Hypothalamus (tissue), 51 donors: ENCODE data around the gene PCDHB9.
"Not testable (repeated sequence)": the region's sequence is repeated elsewhere in the genome, so short reads cannot be mapped to it uniquely, and the experiment has no call there.

Source experiments
- DNase-seq, 51 donors: peaks; one replicate each; lab custom pipeline; 2025; lab: John Stamatoyannopoulos, UW

PCDHB9 gene

DNA sequence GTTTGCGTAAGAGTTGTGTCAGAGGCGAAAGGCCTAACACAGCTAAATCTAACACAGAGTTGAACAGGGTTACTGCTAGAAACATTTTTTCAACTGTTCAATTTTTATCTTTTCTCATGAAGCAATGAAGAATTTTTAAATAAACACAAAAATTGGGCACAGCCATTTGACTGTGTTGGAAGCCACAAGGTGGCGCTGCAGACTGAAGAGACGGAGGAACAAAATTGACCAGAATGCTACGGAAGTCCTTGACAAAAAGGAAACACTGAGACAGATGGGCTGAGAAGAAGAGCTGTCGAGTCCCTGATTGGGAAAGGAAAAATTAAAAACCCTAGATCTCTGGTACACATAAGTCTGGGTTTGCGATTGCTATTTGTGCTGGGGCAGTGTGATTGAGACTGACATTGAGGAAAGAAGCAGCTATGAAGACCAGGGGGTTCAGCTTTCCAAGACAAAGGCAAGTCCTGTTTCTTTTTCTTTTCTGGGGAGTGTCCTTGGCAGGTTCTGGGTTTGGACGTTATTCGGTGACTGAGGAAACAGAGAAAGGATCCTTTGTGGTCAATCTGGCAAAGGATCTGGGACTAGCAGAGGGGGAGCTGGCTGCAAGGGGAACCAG, at the start of gene PCDHB9:
TSS of gene PCDHB9 (plus strand) at position 265 of the 616 bp plus-strand sequence. CDS start at position 423, 158 bp downstream.
- DNase-seq, result peak in 1 of 51 donors; percentile 15

DNA sequence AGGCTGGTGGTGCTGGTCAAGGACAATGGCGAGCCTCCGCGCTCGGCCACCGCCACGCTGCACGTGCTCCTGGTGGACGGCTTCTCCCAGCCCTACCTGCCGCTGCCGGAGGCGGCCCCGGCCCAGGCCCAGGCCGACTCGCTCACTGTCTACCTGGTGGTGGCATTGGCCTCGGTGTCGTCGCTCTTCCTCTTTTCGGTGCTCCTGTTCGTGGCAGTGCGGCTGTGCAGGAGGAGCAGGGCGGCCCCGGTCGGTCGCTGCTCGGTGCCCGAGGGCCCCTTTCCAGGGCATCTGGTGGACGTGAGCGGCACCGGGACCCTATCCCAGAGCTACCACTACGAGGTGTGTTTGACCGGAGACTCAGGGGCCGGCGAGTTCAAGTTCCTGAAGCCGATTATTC, 49.6 kb upstream of the PCDHB9 start:
- not testable (repeated sequence) for DNase-seq

DNA sequence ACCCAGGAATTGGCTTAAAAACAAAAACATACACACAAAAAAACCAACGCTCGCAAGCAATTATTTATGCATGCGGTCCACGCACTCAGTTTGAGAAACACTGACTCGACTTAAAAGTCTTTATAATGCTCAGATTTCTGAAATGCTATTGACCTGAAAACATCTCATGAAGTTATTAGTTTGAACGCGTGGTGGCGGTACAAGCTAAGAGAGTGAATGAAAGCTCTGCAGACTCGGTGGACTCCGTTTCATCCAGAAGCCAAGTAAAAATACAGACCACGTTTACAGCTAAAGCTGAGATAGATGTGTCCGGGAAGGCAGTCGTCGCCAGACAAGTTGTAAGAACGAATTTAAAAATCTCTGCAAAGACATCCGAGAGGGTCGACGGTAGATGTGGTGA, 37.1 kb upstream of the PCDHB9 start, which contains the start of gene PCDHB6:
TSS of gene PCDHB6 (plus strand) at position 246 of the 400 bp plus-strand sequence. CDS start 201 bp downstream, outside the sequence.
- peak in 1 of 51 donors; percentile 2 for DNase-seq

DNA sequence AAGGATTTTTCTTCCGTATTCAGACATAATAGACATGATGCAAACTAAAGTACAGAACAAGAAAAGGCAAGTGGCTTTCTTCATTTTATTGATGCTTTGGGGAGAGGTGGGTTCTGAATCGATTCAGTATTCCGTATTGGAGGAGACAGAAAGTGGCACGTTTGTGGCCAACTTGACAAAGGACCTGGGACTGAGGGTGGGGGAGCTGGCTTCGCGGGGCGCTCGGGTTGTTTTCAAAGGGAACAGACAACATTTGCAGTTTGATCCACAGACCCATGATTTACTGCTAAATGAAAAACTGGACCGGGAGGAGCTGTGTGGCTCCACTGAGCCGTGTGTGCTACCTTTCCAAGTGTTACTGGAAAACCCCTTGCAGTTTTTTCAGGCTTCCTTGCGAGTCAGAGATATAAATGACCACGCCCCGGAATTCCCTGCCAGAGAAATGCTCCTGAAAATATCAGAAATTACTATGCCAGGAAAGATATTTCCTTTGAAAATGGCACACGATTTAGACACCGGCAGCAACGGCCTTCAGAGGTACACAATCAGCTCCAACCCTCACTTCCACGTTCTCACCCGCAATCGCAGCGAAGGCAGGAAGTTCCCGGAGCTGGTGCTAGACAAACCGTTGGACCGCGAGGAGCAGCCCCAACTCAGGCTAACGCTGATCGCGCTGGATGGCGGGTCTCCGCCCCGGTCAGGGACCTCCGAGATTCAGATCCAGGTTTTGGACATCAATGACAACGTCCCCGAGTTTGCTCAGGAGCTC, 36.6 kb upstream of the PCDHB9 start:
- no peak for DNase-seq

DNA sequence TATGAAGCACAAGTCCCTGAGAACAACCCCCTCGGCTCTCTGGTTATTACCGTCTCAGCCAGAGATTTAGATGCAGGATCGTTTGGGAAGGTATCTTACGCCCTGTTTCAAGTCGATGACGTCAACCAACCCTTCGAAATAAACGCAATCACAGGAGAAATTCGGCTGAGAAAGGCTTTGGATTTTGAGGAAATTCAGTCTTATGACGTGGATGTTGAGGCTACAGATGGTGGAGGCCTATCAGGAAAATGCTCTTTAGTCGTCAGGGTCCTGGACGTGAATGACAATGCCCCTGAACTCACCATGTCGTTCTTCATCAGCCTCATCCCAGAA, 36.0 kb upstream of the PCDHB9 start:
- no peak for DNase-seq

DNA sequence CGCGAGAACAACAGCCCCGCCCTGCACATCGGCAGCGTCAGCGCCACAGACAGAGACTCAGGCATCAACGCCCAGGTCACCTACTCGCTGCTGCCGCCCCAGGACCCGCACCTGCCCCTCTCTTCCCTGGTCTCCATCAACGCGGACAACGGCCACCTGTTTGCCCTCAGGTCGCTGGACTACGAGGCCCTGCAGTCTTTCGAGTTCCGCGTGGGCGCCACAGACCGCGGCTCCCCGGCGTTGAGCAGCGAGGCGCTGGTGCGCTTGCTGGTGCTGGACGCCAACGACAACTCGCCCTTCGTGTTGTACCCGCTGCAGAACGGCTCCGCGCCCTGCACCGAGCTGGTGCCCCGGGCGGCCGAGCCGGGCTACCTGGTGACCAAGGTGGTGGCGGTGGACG, 35.3 kb upstream of the PCDHB9 start:
- DNase-seq, result not testable (repeated sequence)

DNA sequence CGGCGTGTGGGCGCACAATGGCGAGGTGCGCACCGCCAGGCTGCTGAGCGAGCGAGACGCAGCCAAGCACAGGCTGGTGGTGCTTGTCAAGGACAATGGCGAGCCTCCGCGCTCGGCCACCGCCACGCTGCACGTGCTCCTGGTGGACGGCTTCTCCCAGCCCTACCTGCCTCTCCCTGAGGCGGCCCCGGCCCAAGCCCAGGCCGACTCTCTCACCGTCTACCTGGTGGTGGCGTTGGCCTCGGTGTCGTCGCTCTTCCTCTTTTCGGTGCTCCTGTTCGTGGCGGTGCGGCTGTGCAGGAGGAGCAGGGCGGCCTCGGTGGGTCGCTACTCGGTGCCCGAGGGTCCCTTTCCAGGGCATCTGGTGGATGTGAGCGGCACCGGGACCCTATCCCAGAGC, 34.9 kb upstream of the PCDHB9 start:
- not testable (repeated sequence) for DNase-seq

DNA sequence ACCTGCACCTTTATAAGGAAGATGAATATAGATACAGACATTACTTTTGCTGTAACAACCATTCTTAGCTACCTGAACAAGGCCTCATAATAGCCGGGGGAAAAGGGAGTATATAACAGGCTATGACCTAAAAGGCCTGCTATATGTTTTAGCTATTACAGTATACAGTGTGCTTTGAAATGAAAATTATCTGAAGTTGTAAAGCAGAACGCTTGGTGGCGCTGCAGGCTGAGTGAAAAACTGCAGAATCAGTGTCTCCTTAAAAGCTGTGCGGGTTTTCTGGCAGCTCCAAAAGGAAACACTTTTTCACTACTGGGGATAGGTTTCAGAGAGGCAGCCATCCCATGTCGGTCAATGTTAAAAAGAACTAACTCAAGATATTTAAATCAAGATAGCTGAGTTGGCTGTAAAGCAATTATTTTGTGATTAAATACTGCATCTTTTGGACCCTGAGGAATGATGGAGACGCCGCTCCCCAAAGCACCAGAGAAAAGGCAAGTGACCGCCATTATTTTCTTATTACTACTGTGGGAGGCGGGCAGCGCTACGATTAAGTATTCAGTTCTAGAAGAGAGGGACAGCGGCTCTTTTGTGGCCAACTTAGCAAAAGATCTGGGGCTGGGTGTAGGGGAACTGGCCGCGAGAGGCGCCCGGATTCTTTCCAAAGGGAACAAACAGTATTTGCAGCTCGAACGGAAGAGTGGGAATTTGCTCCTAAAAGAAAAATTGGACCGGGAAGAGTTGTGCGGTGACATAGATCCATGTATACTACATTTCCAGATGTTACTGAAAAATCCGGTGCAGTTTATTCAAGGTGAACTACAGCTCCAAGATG, 31.2 kb upstream of the PCDHB9 start:
- no peak for DNase-seq

DNA sequence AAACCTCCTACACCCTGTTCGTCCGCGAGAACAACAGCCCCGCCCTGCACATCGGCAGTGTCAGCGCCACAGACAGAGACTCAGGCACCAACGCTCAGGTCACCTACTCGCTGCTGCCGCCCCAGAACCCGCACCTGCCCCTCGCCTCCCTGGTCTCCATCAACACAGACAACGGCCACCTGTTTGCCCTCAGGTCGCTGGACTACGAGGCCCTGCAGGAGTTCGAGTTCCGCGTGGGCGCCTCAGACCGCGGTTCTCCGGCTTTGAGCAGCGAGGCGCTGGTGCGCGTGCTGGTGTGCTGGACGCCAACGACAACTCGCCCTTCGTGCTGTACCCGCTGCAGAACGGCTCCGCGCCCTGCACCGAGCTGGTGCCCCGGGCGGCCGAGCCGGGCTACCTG, 29.6 kb upstream of the PCDHB9 start:
- not testable (repeated sequence) for DNase-seq

DNA sequence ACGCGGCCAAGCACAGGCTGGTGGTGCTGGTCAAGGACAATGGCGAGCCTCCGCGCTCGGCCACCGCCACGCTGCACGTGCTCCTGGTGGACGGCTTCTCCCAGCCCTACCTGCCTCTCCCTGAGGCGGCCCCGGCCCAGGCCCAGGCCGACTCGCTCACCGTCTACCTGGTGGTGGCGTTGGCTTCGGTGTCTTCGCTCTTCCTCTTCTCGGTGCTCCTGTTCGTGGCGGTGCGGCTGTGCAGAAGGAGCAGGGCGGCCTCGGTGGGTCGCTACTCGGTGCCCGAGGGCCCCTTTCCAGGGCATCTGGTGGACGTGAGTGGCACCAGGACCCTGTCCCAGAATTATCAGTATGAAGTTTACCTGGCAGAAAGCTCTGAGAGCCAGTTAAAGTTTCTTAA, 29.1 kb upstream of the PCDHB9 start:
- not testable (repeated sequence) for DNase-seq

DNA sequence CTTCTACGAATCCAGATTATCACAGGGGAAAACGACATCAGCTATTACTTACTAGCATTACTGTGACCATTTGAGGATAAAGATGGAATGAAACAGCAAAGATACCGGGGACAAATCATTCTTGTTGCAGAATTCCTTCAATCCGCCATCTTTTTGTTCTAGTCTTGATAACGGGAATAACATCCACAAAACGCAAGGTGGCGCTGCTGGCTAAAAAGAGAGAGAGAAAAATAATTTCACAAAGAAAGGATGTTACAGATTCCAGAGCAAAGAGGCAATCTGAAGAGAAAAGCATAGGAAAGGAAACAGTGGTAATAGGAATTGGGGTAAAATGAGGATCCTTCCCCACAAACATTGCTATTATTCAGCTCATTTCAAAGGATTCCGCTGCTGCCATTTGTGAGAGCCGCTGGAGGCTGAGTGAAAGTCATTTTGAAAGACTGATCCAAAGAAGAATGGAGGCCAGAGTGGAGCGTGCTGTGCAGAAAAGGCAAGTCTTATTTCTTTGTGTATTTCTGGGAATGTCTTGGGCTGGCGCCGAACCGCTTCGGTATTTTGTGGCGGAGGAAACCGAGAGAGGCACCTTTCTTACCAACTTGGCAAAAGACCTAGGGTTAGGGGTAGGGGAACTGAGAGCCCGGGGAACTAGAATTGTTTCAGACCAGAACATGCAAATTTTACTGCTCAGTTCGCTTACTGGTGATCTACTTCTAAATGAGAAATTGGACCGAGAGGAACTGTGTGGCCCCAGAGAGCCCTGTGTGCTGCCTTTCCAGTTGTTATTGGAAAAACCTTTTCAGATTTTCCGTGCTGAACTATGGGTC, 14.4 kb upstream of the PCDHB9 start, which contains the start of gene PCDHB7:
TSS of gene PCDHB7 (plus strand) at position 264 of the 824 bp plus-strand sequence. CDS start at position 456, 192 bp downstream.
- DNase-seq, result peak in 7 of 51 donors; percentile 10 to 23 (median 16)

DNA sequence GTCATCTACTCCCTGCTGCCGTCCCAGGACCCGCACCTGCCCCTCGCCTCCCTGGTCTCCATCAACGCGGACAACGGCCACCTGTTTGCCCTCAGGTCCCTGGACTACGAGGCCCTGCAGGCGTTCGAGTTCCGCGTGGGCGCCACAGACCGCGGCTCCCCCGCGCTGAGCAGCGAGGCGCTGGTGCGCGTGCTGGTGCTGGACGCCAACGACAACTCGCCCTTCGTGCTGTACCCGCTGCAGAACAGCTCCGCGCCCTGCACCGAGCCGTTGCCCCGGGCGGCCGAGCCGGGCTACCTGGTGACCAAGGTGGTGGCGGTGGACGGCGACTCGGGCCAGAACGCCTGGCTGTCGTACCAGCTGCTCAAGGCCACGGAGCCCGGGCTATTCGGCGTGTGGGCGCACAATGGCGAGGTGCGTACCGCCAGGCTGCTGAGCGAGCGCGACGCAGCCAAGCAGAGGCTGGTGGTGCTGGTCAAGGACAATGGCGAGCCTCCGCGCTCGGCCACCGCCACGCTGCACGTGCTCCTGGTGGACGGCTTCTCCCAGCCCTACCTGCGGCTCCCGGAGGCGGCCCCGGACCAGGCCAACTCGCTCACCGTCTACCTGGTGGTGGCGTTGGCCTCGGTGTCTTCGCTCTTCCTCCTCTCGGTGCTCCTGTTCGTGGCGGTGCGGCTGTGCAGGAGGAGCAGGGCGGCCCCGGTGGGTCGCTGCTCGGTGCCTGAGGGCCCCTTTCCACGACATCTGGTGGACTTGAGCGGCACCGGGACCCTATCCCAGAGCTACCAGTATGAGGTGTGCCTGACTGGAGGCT, 12.5 kb upstream of the PCDHB9 start:
- not testable (repeated sequence) for DNase-seq

DNA sequence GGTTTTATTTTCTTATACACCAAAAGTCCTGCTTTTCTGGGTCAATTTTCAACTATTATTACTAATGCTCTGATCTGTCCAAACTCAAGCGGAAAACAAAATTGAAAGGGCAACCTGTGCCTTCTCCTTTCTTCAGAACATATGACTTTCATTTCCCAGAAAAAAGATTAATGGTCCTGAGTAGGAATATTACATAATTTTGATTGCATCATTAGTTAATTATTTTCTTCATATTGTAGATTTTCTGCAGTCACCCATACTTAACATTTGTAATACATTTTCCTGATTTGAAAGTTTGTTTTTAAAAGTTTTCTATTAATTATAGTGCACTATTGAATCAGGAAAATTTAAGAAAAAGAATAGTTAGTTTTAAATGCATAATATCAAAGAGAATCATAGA, 11.0 kb upstream of the PCDHB9 start:
- DNase-seq, result no peak

DNA sequence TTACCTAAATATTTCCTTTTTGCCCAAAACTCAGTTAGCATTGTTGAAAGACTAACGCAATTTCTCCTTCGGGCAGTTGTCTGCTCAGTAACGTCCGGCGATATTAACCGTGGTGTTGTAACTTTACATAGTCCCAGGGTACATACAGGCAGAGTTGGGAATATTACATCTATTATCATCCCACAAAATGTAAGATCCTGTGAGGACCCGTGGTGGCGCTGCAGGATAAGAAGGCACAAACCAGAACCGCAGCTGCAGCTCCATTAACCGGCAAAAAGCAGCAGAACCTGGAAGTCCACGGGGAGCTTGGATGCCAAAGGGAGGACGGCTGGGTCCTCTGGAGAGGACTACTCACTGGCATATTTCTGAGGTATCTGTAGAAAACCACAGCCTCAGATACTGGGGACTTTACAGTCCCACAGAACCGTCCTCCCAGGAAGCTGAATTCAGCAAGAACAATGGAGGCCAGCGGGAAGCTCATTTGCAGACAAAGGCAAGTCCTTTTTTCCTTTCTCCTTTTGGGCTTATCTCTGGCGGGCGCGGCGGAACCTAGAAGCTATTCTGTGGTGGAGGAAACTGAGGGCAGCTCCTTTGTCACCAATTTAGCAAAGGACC, 9.3 kb upstream of the PCDHB9 start, which contains the start of gene PCDHB8:
TSS of gene PCDHB8 (plus strand) at position 214 of the 615 bp plus-strand sequence. CDS start at position 459, 245 bp downstream.
- DNase-seq, result not testable (repeated sequence)

DNA sequence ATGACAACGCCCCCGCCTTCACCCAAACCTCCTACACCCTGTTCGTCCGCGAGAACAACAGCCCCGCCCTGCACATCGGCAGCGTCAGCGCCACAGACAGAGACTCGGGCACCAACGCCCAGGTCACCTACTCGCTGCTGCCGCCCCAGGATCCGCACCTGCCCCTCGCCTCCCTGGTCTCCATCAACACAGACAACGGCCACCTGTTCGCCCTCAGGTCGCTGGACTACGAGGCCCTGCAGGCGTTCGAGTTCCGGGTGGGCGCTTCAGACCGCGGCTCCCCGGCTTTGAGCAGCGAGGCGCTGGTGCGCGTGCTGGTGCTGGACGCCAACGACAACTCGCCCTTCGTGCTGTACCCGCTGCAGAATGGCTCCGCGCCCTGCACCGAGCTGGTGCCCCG, 7.6 kb upstream of the PCDHB9 start:
- not testable (repeated sequence) for DNase-seq

DNA sequence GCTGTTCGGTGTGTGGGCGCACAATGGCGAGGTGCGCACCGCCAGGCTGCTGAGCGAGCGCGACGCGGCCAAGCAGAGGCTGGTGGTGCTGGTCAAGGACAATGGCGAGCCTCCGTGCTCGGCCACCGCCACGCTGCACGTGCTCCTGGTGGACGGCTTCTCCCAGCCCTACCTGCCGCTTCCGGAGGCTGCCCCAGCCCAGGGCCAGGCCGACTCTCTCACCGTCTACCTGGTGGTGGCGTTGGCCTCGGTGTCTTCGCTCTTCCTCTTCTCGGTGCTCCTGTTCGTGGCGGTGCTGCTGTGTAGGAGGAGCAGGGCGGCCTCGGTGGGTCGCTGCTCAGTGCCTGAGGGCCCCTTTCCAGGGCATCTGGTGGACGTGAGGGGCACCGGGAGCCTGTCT, 7.1 kb upstream of the PCDHB9 start:
- DNase-seq, result not testable (repeated sequence)

DNA sequence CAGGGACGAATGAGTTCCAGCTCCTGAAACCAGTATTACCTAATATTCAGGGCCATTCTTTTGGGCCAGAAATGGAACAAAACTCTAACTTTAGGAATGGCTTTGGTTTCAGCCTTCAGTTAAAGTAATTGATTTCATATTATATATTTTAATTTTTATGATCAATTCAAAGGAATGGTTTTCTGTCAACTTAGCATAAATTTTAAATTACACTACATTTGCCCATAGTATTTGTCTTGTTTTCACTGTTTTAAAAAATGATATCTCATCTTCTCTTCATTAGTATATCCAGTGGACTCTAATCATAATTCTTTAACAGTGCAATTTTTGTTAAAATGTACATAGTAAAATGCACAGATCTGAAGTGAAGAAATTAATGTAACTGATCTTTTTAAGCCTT, 6.6 kb upstream of the PCDHB9 start:
- DNase-seq, result no peak

DNA sequence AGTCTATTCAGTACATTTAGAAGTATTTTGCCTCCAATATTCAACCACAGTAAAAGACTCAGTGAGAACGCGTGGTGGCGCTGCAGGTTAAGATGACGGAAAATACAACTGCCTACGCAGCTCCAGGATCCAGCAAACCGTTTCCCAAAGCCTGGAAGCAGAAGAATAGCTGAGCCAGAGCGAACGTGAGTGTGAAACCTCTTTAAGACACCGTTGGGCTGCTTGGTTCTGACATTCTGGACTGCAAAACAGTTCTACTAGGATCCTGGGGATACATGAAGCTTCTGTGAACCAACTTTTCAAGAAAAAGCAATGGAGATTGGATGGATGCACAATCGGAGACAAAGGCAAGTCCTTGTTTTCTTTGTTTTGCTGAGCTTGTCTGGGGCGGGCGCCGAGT, 4.7 kb upstream of the PCDHB9 start, which contains the start of gene PCDHB16:
TSS of gene PCDHB16 (plus strand) at position 140 of the 400 bp plus-strand sequence. CDS start at position 313, 173 bp downstream.
- peak in 9 of 51 donors; percentile 7 to 58 (median 29) for DNase-seq
